PFSK-1 (cell line): ENCODE data around the gene TRIM23.

Experiments used
- POLR2AphosphoS5 ChIP-seq: IDR thresholded peaks from 2 replicates; pipeline ENCODE4 v1.6.1; 2012; ENCODE audit warnings: low read depth, mild to moderate bottlenecking, control low read depth, low read length, moderate library complexity
- SIN3A ChIP-seq: IDR thresholded peaks from 2 replicates; pipeline ENCODE4 v1.6.1; 2012; ENCODE audit warnings: mild to moderate bottlenecking, low read length, moderate library complexity, borderline replicate concordance; ENCODE audit not compliant: insufficient read depth

GRCh38 chr5:65623482-65623881, 651 bp downstream of the TRIM23 start:
- TF ChIP-seq SIN3A (no peak), POLR2AphosphoS5 (no peak)
